ACC112 (cell line): ENCODE measurements around the gene SIK3.

Experiments used
- H2AFZ ChIP-seq: fragments of 200-600 bp; sonication (generic); one replicate; pipeline ENCODE4 v1.6.0; 2017; ENCODE audit warnings: antibody characterized with exemption, low read length; ENCODE audit not compliant: unreplicated experiment
- H3K27ac ChIP-seq: fragments of 200-600 bp; sonication (generic); 2 replicates; pipeline ENCODE4 v1.5.1; 2014; ENCODE audit warnings: low read depth, mild to moderate bottlenecking, antibody characterized with exemption, low read length, moderate library complexity
- H3K27me3 ChIP-seq: fragments of 200-600 bp; sonication (generic); 2 replicates; pipeline ENCODE4 v1.6.1; 2014; ENCODE audit warnings: mild to moderate bottlenecking, antibody characterized with exemption, low read length, moderate library complexity, mixed read lengths; ENCODE audit not compliant: insufficient read depth
- H3K36me3 ChIP-seq: fragments of 200-600 bp; sonication (generic); 2 replicates; pipeline ENCODE4 v1.6.1; 2016; ENCODE audit warnings: mild to moderate bottlenecking, antibody characterized with exemption, low read length, moderate library complexity, mixed read lengths; ENCODE audit not compliant: insufficient read depth
- H3K4me1 ChIP-seq: fragments of 200-600 bp; sonication (generic); one replicate; pipeline ENCODE4 v1.6.1; 2016; ENCODE audit warnings: low read length, mixed read lengths; ENCODE audit not compliant: insufficient read depth, unreplicated experiment, control insufficient read depth
- H3K4me3 ChIP-seq: fragments of 200-600 bp; sonication (generic); 2 replicates; pipeline ENCODE4 v1.5.1; 2014; ENCODE audit warnings: mild to moderate bottlenecking, low read depth, low read length
- H3K79me2 ChIP-seq: fragments of 200-600 bp; sonication (generic); one replicate; pipeline ENCODE4 v1.6.0; 2016; ENCODE audit warnings: low read length; ENCODE audit not compliant: control insufficient read depth, unreplicated experiment, insufficient read depth

Gene SIK3

DNA sequence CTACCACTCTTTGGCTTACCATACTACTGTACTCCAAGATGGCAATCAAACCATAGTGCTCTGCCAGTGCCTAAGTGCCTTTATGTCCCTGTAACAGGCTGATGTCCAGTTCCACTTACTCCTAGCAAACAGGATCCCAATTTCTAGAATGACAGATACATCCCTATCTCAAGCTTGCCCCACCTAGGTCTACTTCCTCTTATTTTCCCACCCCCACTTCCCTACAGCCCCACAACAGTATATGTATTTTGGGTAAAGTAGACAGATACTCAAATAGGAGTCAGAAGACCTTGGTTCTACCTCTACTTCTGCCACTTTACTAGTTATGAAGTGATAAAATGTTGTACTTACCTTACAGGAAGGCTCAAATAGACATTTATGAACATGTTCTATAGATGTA lies 24.1 kb downstream of the SIK3 start:
- Histone ChIP-seq H3K4me1 (peaks cover 44% of the 10 kb centered on the region), H3K4me3 (no peak overlapping the region), H3K79me2 (peaks cover 50% of the 10 kb centered on the region), H3K27ac (no peak overlapping the region), H2AFZ (no peak overlapping the region), H3K36me3 (no peaks in the 10 kb centered on the region), H3K27me3 (no peaks in the 10 kb centered on the region)

DNA sequence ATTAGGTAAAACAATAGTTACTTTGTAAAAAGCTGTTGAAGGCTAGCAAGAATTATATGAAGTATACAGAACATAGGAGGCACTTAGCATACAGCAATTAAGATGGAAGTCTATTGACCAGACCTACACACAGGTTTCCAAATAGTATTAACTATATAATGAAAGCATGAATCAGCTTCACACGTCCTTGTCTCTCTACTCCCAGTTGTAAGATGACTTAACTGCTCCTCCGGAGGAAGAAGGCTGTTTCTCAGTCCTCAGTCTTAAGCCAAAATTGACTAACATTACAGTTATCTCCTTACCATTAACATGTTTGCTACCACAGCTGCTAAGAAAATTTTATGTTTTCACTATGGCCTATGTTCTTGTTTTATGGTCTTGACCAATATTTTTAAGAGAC lies 24.7 kb downstream of the SIK3 start:
- Histone ChIP-seq H3K27me3 (no peaks in the 10 kb centered on the region), H3K4me1 (peaks cover 44% of the 10 kb centered on the region), H3K4me3 (no peak overlapping the region), H2AFZ (no peak overlapping the region), H3K27ac (peak overlapping the region; percentile 63), H3K79me2 (peaks cover 45% of the 10 kb centered on the region), H3K36me3 (no peaks in the 10 kb centered on the region)

DNA sequence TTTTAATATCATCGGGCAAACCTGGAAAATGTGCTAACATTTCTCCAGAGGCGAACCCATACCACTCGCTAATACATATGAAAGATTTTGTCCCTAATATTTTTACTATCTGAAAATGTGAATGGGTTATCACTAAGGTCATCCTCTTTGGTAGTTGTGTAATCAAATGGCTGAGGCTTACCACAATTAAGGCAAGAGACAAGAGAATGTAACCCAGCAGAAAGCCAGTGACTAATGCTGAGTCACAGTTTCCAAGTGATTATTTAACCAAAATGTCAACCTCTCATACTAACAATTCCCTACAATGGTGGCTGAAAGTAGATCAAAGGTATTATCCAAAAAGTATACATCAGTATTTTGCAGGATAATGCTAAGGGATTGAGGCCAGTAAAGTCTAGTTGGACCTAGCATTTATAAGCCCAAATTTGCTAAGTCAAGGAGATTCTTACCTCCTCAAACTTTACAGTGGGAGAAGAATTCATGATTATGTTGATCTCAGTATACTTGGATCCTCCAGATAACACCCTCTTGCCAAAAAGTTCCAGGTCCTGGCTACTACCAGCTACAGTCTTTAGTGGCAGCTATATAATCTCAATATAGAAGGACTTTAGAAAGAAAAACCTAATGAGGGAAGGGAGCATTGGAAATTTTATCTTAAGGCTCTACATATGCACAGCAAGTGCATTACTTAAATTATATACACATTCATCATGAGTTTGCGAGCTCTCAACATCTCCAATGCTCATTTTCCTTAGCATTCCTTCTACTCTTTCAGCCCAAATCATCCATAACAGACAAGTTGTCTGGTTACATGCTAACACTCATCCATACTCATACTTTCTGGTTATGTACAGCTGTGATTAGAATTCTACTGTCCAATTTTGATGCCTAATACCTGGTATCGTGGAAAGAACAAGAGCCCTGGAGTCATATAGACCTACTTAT lies 25.4 kb downstream of the SIK3 start:
- peak overlapping the region; percentile 63 for H3K27ac ChIP-seq
- peaks cover 39% of the 10 kb centered on the region for H3K4me1 ChIP-seq
- peaks cover 40% of the 10 kb centered on the region for H3K79me2 ChIP-seq
- no peaks in the 10 kb centered on the region for H3K36me3 ChIP-seq
- H3K27me3 ChIP-seq, result no peaks in the 10 kb centered on the region
- H3K4me3 ChIP-seq, result peak overlapping the region; percentile 22; the same call in 1 of the 2 replicates
- no peak overlapping the region for H2AFZ ChIP-seq

DNA sequence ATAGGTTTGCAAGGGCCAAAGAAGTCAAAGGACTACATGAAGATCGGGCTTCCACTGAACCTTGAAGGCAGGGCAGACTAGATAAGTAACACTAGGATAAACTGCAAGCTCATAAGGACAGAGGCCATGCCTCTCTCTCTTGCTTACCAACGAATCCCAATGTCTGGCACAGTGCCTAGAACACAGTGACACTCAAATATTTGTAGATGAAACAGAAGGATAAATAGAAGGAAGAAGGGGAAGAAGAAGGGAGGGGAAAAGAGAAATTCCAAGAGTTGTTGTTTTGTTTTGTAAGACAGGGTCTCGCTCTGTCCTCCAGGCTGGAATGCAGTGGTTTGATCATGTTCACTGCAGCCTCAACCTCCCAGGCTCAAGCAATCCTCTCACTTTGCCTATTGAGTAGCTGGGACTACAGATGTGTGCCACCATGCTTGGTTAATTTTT lies 26.9 kb downstream of the SIK3 start:
- no peak overlapping the region for H2AFZ ChIP-seq
- H3K27me3 ChIP-seq, result no peaks in the 10 kb centered on the region
- peaks cover 39% of the 10 kb centered on the region for H3K4me1 ChIP-seq
- peak overlapping the region; percentile 47 for H3K27ac ChIP-seq
- no peaks in the 10 kb centered on the region for H3K36me3 ChIP-seq
- H3K79me2 ChIP-seq, result peaks cover 36% of the 10 kb centered on the region
- no peak overlapping the region for H3K4me3 ChIP-seq

DNA sequence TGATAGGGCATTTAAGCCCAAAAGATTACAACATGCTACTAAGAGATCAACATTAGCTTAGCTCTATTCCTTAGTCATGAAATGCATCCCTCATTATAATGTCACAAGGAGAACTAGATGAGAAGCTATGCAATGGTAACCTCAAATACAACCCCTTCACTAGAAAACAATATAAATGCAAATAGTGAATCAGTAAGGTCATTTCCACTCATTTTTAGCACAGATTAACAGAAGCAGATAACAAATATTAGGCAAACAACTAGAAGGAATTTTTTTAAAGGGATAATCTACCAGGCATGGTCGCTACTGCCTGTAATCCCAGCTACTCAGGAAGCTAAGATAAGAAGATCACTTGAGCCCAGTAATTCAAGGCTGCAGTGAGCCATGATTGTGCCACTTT lies 28.2 kb downstream of the SIK3 start:
- Histone ChIP-seq H3K79me2 (peaks cover 28% of the 10 kb centered on the region), H3K36me3 (no peaks in the 10 kb centered on the region), H3K27ac (no peak overlapping the region), H3K4me1 (peaks cover 39% of the 10 kb centered on the region), H3K27me3 (no peaks in the 10 kb centered on the region), H3K4me3 (no peak overlapping the region), H2AFZ (no peak overlapping the region)

DNA sequence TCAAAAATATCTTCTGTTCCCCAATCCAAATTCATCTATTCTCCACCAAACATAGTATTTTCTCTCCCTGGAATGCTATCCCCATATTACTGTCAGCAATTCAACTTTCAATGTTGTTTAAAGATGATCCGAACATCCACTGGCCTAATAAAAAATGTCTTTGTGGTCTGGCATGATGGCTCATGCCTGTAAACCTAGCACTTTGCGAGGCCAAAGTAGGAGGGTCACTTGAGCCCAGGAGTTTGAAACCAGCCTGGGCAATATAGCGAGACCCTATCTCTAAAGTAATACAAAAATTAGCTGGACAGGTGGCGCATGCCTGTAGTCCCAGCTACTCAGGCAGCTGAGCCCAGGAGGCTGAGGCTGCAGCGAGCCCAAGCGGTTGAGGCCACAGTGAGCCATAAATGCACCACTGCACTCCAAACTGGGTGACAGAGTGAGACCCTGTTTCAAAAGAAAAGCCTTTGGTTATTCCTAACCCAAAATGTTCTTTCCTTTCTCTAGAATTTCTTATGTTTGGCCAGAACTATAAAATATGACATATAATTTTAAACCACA lies 29.8 kb downstream of the SIK3 start:
- peaks cover 28% of the 10 kb centered on the region for H3K79me2 ChIP-seq
- H2AFZ ChIP-seq, result no peak overlapping the region
- H3K27me3 ChIP-seq, result no peaks in the 10 kb centered on the region
- H3K4me3 ChIP-seq, result no peak overlapping the region
- H3K36me3 ChIP-seq, result no peaks in the 10 kb centered on the region
- H3K27ac ChIP-seq, result no peak overlapping the region
- H3K4me1 ChIP-seq, result peaks cover 43% of the 10 kb centered on the region

DNA sequence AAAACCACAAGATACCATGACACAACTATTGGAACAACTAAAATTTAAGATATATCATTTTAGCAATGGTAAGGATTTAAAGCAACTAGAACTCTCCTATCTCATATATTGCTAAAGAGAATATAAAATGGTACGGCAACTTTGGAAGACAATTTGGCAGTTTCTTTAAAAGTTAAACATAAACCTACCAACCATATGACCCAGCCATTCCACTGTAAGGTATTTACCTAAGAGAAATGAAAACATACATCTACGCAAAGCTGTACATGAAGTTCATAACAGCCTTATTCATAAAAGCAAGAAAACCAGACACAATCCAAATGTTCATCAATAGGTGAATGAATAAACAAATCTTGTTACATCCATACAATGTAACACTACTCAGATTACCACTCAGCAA lies 31.3 kb downstream of the SIK3 start:
- Histone ChIP-seq H3K4me3 (no peak overlapping the region), H3K36me3 (no peaks in the 10 kb centered on the region), H3K27me3 (no peaks in the 10 kb centered on the region), H3K27ac (no peak overlapping the region), H2AFZ (no peak overlapping the region), H3K79me2 (peaks cover 39% of the 10 kb centered on the region), H3K4me1 (peaks cover 40% of the 10 kb centered on the region)

DNA sequence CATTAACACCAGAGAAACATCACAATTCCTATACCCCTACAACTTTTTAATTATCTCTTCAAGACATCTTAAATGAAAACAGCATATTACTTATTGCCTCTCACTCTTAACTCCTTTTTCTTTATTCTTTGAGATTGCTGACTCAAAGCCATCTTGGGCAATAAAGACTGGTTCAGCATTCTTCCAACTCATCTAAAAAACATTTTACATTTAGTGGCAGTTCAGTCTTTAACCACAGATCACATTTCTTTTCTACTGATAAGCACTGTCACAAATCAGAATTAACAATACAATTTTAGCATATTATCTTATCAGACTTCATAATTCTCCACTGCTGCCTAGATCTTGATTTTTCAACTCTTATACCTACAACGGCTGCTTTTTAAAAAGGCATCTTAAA lies 34.0 kb downstream of the SIK3 start:
- H3K27me3 ChIP-seq, result no peaks in the 10 kb centered on the region
- no peaks in the 10 kb centered on the region for H3K36me3 ChIP-seq
- peak overlapping the region; percentile 35 for H3K27ac ChIP-seq
- H3K79me2 ChIP-seq, result peaks cover 39% of the 10 kb centered on the region
- peaks cover 24% of the 10 kb centered on the region for H3K4me1 ChIP-seq
- H3K4me3 ChIP-seq, result peak overlapping the region; percentile 12; the same call in 1 of the 2 replicates
- H2AFZ ChIP-seq, result no peak overlapping the region

DNA sequence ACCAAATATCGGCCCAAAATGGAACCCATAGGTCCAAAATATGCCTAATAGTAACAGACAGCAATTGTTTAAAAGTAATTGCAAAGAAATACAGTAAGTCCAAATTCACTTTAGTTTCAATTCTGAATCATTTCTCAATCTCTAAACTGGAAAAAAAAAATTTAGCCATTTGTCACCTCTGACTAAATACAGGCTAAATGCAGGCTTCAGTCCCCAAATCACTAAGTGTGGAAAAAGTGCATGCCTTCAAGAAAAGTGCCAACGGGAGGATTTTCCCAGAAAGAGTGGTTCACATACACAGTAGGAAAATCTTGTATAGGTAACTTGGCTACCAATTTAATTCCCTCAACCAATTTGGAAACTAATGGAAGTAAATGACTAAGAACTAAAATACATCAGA lies 35.7 kb downstream of the SIK3 start:
- Histone ChIP-seq H2AFZ (no peak overlapping the region), H3K4me3 (no peak overlapping the region), H3K27ac (no peak overlapping the region), H3K79me2 (peaks cover 50% of the 10 kb centered on the region), H3K36me3 (no peaks in the 10 kb centered on the region), H3K4me1 (peaks cover 33% of the 10 kb centered on the region), H3K27me3 (no peaks in the 10 kb centered on the region)

DNA sequence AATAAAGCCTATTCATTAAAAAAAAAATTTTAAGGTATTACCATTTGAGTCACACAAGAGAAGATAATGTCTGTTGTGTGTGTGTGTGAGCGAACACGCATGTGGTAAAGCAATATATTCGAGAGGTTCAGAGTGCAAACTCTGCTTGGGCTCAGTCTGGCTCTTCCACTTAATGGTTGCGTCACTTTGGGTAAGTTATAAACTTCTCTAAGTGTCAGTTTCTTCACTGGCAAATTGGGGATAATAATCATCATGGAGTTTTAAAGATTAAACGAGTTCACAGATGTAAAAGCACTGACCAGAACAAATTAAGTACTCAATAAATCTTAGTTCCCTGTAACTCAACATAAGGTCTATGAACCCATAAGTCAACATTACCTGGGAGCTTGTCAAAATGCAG lies 37.0 kb downstream of the SIK3 start:
- H3K79me2 ChIP-seq, result peaks cover 46% of the 10 kb centered on the region
- H3K27me3 ChIP-seq, result no peaks in the 10 kb centered on the region
- H2AFZ ChIP-seq, result no peak overlapping the region
- H3K4me1 ChIP-seq, result peaks cover 33% of the 10 kb centered on the region
- H3K4me3 ChIP-seq, result no peak overlapping the region
- H3K36me3 ChIP-seq, result no peaks in the 10 kb centered on the region
- no peak overlapping the region for H3K27ac ChIP-seq
